ENCODE data around the gene CLEC2A.

Gene CLEC2A

GRCh38 chr12:9906873-9907272 is 25.3 kb downstream of the CLEC2A start:
- DNase-seq (ENCODE audit: insufficient read length, low spot score) = no peak
- TF ChIP-seq CTCF (IDR thresholded peaks at IDR 0.05; ENCODE audit: insufficient read depth, missing control alignments) = no peak
- FAIRE-seq = no peak

- no peak for TF ChIP-seq CTCF (IDR thresholded peaks at IDR 0.05; ENCODE audit: insufficient read depth, missing control alignments)
- FAIRE-seq (no peak), DNase-seq (ENCODE audit: insufficient read length, low spot score) (no peak)
Measured at GRCh38 chr12:9902539-9903228, 29.5 kb downstream of the CLEC2A start.

GRCh38 chr12:9900930-9901329 is 31.2 kb downstream of the CLEC2A start:
- FAIRE-seq (no peak), DNase-seq (ENCODE audit: insufficient read length, low spot score) (no peak)
- TF ChIP-seq CTCF (IDR thresholded peaks at IDR 0.05; ENCODE audit: insufficient read depth, missing control alignments) = no peak

GRCh38 chr12:9899209-9899608 is 33.0 kb downstream of the CLEC2A start:
- FAIRE-seq (no peak), DNase-seq (ENCODE audit: insufficient read length, low spot score) (no peak)
- TF ChIP-seq CTCF (IDR thresholded peaks at IDR 0.05; ENCODE audit: insufficient read depth, missing control alignments) = no peak

GRCh38 chr12:9897535-9897934 is 34.6 kb downstream of the CLEC2A start:
- no peak for DNase-seq (ENCODE audit: insufficient read length, low spot score)
- no peak for TF ChIP-seq CTCF (IDR thresholded peaks at IDR 0.05; ENCODE audit: insufficient read depth, missing control alignments)
- FAIRE-seq = no peak

GRCh38 chr12:9895215-9895971 is 36.8 kb downstream of the CLEC2A start:
- FAIRE-seq (no peak), DNase-seq (ENCODE audit: insufficient read length, low spot score) (no peak)
- TF ChIP-seq CTCF (IDR thresholded peaks at IDR 0.05; ENCODE audit: insufficient read depth, missing control alignments) = no peak

Measured in D721Med (cell line).